T1000 (cell line): Measurements from ENCODE around the gene ECHDC3.
A peak's percentile ranks its signal among the peaks of the same experiment; 100 is the strongest.

Source experiments
- DNase-seq: peaks from one replicate; lab custom pipeline; 2025; ENCODE audit warnings: mixed read lengths; lab: John Stamatoyannopoulos, UW

ECHDC3 gene

DNA sequence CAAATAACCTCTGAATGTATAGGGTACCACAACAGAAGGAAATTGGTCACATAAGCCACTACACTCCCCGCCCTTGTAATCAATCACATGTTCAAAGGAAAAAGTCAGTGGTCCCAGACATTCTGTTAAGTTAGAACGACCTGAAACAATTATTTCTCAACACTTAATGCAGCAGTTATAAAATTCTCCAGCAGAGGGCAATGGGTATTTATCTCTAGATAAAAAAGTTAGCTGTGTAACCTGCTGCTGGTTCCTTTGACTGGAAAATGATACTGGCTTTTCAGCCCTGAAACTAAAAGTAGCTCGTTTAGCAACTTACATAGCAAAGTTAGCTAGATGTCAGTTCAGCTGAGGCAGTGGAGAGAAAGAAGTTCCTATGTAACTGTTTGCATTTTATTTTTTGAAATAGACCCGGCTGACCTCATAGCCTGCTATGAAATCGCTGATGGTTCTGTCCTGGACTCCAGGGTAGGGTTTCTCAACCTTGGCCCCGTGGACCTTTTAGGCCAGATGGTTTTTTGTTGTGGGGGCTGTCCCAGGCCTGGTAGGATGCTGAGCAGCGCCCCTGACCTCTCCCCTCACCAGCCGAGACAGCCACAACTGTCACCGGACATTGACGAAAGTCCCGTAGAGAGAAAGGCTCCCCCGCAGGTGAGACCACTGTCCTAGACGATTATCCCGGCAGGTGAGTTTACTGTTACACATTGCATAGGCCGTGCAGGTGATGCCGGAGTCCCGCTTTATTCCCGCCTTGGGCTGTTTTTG, 40.8 kb downstream of the ECHDC3 start:
- no peak for DNase-seq

DNA sequence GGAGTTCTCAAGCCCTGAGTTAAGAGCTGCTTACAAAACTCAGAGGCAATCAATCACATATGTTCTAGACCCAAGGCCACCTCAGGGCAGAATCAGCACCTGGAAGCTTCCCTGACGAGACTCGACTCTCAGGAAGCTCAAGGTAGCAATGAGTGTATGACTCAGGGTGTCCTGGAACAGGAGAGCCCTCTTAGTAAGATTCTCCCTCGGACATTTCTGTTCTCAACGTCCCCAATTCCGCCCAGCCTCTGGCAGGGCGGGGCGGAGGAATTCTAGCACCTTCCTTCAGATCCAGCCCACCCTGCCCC, 41.3 kb downstream of the ECHDC3 start:
- no peak for DNase-seq

DNA sequence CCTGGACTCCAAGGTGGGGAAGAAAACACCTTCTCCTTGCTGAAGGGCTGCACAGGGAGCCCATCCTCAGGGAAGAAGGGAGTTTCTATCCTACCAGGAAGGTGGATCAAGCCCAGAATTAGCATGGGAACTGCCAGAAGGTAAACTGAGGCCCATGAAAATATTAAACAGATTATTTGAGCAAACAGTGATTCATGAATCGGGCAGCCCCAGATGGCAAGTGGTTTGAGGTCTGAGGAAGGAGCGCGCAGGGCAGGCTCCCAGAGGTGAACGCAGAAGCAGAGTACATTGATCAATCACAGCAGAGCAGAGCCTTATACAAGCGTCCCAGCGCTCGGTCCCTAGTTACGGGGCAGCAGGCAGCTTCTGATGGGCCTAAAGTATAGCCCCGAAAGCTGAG, 45.2 kb downstream of the ECHDC3 start:
- no peak for DNase-seq

DNA sequence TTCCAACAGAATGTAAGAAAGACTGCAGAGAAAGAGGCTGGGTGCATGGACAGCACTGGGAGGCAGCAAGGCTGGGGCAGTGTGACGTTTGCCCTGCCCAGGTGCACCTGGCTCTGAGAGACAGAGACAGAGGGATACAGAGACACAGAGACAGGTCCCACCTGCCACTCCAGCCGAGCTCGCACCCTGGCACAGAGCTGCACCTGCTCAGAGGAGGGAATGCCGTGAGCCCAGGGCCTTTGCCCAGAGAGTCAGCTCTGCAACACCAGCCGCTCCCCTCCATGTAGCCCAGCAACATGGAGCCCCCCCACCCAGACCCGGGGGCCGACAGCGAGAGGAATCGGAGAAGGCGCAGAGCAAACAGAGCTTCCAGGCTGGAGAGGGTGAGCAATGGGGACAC, 45.7 kb downstream of the ECHDC3 start:
- no peak for DNase-seq

DNA sequence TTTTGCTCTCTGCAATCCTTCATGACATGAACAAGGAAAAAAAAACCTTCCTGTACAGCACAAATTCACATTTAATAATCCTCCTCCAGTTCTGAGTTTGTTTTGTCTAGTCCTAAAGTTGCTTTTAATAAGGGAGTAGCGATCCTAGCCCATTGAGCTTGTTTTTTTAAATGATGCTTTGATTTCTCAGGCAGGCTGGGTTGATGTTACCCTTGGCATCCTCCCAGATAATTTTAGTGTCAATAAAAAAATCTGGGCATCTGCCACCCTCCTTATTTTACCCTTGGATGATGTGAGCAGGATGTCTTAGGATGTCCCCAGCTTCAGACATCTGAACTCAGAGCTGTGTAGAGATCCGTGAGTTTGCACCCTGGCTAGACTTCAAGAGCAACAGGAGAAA, 47.1 kb downstream of the ECHDC3 start:
- no peak for DNase-seq

DNA sequence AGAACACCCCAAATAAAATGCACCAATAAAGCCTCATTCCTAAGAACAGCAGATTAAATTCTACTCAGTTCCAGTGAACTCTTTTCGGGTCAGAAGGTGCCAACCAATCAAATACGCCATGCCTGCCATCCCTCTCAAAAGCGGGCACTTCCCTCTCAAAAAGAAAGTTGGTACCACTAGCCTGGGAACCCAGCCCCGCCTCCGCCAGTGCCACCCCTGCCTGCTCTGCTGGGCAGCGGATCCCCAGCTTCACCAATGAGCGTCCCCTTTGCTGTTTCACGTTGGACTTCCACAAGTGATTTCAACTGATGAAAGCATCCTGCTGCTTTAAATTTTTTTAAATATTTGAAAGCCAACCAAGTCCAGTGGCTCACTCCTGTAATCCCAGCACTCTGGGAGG, 47.8 kb downstream of the ECHDC3 start:
- no peak for DNase-seq

DNA sequence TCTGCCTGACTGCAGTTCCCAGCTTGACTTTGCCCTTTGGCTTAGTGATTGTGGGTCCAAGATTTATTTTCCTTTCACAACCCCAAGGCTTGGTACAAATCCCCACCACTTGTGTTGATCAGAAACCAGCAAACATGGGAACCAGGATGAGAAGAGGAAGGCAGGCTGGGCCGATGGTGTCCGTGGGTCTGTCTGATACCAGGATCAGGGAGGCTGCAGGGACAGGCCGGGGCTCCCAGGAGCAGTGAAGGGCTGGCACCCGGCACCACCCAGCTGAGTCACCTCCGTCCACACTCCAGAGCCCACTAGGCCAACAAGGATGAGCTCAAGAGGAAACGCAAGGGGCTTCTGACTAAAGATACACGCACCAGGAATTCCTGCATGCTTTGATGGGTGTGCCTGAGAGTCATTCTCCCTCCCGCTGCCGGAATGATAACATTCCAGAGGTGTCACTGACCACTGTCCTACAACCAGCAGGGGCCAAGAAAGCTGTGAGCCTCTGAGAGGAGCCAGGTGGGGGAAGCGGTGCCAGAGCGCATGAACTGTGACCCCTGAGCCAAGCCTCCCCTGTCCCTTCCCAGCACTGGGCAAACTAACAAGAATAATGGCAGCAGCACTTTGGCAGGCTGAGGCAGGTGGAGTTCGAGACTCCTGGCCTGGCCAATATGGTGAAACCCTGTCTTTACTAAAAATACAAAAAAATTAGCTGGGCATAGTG, 51.7 kb downstream of the ECHDC3 start:
- DNase-seq, result peak; percentile 73

DNA sequence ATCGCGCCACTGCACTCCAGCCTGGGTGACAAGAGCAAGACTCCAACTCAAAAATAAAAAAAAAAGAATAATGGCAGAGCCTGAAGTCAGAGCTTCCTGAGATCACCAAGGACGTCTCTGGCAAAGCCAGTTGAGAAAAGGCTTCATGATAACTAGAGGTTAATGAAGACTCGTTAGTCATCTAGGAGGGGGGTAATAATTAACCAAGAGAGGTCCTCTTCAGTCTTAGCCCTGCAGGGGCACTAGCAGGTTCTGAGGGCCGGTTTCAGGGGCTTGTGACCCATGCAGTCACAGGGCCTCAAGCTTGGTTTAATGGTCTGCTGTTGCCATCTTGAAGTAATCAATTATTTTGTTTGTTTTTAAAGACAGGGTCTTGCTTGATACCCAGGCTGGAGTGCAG, 52.4 kb downstream of the ECHDC3 start:
- DNase-seq, result no peak

DNA sequence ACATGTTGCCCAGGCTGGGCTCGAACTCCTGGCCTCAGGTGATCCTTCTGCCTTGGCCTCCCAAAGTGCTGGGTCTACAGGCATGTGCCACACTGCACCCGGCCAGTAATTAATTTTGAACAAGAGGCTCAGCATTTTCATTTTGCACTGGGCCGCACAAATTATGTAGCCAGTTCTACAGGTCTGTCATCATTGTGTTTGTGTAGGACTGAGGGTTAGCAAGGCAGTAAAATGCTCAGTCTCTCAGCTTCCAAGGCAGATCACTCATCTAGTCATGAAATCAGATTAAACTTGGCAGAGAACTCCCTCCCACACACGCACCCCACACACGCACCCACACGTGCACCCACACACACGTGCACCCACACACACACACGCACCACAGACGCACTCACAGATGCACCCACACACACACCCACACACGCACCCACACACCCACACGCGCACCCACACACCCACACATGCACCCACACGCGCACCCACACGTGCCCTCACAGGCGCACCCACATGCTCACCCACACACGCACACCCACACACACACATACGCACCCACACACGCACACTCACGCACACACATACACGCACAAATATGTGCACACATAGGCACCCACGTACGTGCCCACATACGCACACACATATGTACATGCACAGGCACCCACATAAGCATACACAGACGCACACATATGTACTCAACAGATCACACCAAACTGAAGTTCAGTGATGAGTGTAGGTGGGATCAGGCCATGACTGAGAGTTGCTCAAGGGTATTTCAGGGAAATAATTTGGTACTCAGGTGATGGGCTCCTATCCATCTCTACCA, 53.1 kb downstream of the ECHDC3 start:
- no peak for DNase-seq

DNA sequence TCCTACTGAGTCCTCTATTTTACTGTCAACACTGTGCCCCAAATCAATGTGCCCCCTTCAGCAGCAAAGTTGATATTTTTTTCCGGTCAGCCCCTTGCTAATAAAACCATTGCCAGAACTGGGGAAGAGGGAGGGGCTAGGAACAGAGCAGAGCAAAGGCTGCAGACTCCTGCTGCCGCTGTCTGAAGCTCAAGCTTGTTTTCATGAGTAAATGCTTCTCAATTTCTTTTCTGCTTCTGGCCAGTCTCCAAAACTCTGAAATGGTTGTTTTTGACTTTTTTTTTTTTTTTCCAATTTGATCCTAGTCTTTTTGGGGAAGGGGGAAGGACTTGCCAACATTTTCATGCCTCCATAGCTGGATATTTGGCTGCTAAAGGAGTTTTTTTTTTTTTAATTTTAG, 54.3 kb downstream of the ECHDC3 start:
- no peak for DNase-seq

DNA sequence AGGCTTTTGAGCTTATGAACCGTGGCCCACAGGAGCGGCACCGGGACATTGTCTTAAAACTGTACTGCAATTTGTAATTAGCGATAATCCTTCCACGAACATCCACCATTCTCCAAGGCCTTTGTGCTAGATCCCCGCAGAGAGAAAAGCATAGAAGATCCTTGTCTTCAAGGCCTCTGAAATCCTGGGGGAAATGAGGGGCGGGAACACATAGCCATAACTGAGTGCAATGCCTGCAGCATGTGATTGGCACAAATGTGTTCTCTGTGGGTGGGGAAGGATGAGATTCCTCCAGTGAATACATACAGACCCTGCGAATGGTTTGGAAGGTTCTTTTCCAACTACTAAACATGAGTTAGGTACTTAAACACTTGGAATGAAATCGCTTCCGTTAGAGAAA, 55.1 kb downstream of the ECHDC3 start:
- DNase-seq, result no peak

DNA sequence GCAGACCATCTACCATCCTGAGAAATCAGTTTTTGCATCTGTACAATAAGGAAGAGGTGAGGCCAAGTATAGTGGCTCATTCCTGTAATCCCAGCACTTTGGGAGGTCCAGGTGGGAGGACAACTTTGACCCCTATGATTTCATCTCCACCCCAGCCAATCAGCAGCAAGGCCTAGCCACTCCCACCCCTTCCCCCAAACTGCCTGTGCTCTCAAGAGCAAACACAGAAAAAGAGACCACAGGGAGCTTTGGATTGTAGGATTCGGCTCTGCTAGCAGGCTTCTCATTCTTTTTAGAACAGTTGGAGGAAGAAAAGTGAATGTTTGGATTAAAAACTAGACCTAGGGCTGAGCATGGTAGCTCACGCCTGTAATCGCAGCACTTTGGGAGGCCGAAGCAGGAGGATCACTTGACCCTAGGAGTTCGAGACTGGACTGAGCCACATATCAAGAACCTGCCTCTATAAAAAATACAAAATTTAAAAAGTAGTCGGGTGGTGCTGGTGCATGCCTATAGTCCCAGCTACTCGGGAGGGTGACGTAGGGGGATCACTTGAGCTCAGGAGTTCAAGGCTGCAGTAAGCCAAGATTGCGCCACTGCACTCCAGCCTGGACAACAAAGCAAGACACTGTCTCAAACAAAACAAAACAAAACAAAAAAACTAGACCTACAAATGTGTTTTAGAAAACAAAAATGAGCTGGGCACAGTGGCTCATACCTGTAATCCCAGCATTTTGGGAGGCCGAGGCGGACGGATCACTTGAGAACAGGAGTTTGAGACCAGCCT, 55.9 kb downstream of the ECHDC3 start:
- DNase-seq, result no peak

DNA sequence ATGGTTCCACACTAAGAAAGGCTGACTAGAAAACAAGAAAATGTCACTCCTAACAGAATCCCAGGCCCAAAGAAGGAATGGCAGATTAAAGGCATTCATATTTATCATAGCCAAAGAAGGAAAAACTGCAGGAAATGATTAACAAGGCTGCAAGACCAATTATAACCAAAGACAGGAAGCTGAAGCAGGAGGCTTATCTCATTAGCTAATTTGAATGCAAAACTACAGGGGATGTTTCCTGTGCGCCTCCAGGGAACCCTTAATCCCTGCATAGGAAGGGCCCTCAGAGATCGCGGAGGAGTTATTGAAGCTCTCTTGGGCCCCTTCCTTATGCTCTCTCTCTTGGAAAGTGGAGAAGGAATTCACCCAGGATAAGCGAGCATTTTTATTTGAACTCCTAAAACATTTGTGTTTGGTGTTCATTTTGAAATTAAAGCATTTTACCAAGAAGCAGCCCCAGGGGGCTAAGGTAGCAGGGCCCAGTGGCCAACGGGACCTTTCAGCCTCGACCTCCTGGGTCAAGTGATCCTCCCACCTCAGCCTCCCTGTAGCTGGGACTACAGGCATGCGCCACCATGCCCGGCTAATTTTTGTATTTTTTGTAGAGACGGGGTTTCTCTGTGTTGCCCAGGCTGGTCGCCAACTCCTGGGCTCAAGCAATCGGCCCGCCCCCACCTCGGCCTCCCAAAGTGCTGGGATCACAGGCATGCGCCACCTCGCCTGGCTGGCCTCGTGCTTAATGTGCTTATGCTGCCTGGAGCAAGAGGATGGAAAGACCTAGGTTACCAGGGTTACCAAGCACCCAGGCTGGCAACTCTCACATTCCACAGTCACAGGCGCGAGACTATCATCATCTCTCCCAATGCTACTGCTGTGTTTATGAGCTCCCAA, 56.9 kb downstream of the ECHDC3 start:
- no peak for DNase-seq

DNA sequence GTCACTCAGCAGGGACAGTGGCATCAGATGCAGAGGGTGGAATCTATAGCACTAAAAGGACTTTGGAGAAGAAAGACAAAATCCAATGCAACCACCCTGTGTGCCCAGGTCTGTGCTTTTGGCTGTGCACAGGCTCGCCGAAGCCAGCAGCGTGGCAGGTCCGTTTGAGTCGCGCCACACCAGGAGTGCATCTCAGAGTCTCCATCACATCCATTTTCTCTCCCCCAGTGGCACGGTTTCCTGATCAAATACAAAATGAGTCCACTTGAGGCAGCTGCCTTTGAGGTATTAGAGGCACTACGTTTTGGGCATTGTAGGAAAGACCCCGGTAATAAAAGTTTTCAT, 57.5 kb downstream of the ECHDC3 start:
- DNase-seq, result no peak

DNA sequence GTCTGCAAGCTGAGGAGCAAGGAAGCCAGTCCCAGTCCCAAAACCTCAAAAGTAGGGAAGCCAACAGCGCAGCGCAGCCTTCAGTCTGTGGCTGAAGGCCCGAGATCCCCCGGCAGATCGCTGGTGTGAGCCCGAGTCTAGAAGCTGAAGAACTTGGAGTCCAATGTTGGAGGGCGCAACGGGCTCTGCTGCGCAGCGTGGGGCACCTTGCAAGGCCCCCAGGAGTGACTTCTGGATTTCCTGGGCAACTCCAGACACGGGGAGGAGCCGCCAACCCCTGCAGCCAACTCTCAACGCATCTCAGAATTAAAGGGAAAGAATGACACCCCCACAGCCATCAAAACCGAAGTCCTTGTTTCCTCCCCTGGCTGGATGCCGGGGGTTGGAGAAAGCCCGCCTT, 62.2 kb downstream of the ECHDC3 start:
- no peak for DNase-seq

DNA sequence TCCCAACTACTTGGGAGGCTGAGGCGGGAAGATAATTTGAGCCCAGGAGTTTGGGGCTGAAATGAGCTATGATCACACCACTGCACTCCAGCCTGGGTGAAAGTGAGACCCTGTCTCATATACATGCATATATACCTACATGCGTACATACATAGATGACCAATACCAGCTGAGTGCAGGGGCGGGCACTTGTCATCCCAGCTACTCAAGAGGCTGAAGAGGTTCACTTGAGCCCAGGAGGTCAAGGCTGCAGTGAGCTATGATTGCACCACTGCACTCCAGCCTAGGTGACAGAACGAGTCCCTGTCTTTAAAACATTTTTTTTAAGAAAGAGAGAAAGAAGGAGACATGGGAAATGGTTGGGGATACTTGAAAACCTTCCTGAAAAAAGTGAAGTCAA, 63.6 kb downstream of the ECHDC3 start:
- no peak for DNase-seq

DNA sequence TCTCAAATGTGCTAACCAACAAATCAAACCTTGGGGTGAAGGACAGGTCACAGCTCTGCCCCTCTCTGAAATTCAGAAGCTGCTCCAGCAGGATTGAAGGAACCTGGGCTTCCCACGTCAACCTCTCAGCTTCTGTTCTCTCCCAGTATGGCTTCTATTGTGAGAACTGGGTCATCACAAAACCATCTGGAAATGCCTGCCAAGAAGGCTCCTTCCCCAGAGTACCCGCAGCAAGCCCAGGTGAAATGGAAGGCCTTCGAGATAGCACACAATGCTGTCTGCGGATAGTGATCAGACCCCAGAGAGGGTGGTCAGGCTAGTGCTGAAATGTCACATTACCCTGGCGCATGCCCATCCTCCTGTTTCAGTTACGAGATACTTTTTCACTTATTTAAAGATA, 64.5 kb downstream of the ECHDC3 start:
- no peak for DNase-seq

DNA sequence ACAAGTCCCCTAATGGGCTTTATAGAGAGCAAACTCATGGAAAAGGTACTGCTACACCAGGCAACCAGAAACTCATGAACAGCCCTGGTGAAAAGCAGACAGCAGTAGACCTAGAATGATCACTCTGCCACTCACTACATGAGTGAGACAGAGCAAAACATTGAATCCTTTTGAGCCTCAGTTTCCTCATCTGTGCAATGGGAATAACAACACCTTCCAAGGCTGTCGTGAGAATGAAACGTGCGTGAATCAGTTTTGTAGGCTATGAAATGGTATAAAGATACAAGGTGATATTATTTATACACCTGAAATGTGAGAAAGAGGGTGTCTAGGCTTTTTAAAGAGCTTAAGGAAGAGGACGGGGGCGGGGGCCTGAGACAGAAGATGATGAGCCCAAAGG, 66.6 kb downstream of the ECHDC3 start:
- DNase-seq, result no peak

DNA sequence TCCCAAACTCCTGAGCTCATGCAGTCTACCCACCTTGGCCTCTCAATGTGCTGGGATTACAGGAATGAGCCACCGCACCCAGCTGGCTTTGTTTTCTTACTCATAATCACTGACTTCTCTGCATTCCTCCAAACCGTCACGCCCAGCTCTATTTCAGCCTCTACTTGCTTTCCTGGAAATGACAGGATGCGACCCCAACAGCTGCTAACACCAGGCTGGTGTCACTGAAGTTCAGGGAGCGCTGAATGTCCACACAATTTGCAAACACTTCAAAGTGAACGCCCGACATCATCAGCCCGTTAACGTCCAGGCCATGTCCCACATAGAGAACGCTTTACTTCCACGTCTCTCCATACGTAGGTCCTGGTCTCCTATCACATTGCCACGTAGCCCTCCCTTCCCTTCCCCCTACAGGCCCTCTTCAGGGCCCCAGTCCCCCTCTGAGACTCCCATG, 68.2 kb downstream of the ECHDC3 start:
- no peak for DNase-seq

DNA sequence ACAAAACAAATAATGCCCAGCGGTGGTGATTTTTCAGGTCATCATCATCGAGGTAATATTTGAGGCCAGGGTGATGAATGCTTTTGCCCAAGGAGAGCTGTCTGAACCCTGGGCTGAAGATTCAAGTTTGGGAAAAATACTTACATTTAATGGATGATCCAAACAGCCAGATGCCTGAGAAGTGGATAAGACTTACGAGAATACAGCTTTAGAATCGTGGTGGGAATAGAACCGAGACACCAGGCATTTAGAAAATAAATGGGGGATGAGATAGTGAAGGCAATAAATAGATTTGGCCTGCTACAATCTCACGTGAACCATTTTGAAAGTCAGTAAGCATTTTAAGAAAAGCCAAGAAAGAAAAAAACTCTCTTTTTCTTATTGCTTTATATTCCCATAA, 68.8 kb downstream of the ECHDC3 start:
- DNase-seq, result no peak

DNA sequence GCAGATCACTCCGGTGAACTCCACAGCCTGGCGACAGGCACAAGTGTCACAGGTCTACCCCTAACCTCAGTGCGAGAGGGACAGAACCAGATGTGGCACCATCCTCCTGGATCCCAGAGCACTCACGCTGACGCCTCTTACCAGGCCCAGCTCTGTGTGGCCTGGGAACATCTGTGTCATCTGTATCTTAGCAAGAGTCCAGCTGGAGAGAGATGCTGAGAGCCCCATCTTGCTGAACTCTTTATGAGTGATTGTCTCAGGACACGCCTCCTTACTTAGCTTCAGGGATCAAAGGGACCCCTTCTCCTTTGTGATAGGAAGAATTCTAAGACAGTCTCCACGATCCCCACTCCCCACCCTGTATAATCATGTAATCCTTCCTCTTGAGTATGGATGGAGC, 71.0 kb downstream of the ECHDC3 start:
- DNase-seq, result no peak
